Stimulated activated CD4-positive, alpha-beta T cell treated with anti-CD3 and anti-CD28 coated beads, Interleukin-12 subunit alpha, Interleukin-12 subunit beta, amount 100 ng/mL, for 48 hours (primary cell): ENCODE measurements around the gene SLC6A4.
"Not testable (repeated sequence)": the region's sequence is repeated elsewhere in the genome, so short reads cannot be mapped to it uniquely, and the experiment has no call there.

Experiments used
- DNase-seq, 3 donors: peaks; one replicate each; pipeline ENCODE4 v3.0.0-alpha.2; 2020; ENCODE audit warnings: low read depth in 2 of 3, low spot score in 1 of 3

Gene SLC6A4

DNA sequence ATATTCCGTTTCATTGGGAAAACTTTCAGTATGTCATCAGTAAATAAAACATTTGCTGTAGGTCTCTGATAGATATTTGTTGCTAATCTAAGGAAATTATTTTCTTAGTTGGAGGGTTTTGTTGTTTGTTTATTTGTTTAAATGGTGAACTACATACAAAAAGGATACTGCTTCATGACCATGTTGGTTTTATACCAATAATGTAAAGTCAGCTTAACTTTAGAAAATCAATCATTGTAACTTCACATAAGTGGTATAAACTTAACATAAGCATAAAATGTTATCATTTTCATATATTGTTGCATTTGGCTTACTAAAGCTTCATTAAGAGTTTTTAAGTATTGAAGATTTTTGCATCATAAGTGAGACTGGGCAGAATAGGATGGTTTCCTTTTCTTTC, 60.9 kb downstream of the SLC6A4 start:
- no peak for DNase-seq

DNA sequence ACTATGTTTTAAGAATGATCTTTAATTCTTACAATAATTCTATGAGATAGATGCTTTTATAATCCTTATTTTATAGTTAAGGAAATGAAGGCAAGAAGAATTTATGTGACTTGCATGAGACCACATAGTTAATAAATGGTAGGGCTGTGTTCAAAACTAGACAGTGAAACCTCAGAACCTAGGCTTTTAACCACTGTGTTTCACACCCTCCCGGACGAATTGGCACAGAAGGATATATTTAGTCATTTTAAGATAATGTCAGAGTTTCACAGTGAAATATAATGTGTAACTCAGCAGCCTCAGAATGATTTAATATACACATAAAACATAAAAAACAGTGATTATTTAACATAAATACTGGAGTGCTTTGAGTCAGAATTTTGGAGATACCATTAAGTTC, 61.8 kb downstream of the SLC6A4 start:
- DNase-seq = peak in 2 of 3 donors; percentile 7 to 12

DNA sequence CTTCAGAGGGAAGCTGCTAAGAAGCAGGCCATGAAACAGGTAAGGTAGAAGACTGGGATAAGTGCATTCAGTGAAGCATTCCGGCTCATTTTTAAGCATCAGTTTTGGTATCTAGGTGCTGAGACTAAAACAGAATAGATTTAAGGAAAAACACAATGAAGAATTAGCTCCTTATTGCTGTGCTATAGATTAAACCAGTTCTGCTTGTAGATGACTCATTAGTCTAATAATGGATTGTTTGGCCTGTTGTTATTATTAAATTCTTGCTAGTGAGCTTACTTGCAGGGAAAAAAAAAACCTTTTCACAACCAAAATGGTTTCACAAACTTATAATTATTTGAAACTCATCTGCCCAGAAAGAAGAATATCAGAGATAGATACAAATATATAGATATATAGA, 62.9 kb downstream of the SLC6A4 start:
- DNase-seq = no peak

DNA sequence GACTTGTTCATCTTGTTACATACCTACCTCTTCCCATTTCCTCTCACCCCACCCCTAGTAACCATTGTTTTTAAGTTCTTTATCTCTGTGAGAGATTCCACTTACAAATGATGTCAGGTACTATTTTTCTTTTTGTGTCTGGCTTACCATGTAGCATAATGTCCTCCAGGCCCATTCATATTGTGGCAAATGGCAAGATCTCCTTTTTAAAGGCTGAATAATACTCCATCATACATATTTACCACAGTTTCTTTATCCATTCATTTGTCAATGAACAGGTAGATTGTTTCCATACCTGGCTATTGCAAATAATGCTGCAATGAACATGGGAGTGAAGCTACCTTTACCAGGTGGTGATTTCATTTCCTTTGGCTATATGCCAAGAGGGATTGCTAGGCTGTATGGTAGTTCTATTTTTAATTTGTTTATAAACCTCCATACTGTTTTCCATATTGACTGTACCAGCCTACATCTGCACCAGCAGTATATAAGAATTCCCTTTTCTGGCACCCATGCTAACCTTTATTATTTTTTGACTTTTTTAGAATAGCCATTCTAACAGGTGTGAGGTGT, 65.0 kb downstream of the SLC6A4 start:
- DNase-seq = no peak

DNA sequence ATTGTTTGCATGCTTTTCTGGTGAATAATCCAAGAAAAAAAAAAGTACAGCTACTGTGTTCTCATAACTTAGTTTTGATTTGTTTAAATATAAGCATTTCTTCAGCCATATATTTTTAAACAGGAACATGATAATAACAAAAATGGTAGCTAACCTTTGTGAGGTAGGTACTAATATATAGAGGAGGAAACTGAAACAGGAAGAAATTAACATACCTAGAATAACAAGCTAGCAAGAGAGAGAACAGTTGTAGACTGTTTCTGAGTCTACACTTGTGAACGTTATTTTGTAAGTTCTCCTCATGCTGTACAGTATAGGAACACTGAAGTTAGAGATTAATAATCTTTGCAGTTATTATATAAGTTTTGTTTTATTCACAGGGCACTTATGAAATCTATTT, 69.5 kb downstream of the SLC6A4 start:
- DNase-seq = no peak

DNA sequence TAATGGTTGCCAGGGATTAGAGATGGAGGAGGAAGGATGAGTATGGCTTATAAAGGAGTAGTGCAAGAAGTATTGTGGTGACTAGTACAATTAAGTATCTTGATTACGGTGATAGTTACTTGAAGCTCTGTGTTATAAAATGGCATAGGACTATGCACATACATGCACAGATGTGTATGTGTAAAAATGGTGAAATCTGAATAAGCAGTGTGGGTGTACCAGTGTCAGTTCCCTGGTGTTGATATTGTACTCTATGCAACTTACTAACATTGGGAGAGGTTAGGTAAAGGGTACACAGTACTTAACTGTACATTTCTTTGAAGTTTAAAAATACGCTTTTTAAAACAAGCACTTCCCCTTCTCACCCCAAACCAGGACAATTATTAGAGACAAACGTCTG, 70.3 kb downstream of the SLC6A4 start:
- DNase-seq = no peak

DNA sequence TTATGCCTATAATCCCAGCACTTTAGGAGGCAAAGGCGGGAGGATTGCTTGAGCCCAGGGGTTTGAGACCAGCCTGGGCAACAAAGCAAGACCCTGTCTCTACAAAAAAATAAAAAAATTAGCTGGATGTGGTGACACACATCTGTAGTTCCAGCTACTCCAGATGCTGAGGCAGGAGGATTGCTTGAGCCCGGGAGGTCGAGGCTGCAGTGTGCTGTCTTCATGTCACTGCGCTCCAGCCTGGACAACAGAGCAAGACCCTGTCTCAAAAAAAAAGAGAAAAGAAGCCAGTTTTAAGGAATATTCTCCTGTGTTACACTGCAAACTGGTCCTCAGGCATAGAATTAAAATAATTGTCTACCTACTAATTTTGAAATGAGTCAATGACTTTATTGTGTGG, 71.0 kb downstream of the SLC6A4 start:
- DNase-seq = no peak

DNA sequence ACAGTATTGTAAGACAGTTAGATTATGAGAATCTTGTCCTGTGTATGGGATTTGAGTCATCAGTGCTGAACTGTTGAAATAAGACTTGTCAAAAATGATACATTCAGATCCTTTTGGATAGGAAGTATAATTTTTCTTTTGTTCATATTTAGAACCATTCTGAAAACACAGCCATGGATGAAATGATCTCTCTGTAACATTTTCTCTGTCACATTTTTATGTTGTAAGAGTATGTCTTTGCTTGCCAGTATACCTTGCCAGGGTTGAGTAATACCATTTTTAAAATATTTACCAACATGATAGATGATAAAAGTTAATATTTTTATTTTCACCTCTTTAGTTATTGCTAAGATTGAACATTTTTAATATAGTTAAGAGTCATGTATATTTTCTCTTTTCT, 73.9 kb downstream of the SLC6A4 start:
- no peak for DNase-seq

DNA sequence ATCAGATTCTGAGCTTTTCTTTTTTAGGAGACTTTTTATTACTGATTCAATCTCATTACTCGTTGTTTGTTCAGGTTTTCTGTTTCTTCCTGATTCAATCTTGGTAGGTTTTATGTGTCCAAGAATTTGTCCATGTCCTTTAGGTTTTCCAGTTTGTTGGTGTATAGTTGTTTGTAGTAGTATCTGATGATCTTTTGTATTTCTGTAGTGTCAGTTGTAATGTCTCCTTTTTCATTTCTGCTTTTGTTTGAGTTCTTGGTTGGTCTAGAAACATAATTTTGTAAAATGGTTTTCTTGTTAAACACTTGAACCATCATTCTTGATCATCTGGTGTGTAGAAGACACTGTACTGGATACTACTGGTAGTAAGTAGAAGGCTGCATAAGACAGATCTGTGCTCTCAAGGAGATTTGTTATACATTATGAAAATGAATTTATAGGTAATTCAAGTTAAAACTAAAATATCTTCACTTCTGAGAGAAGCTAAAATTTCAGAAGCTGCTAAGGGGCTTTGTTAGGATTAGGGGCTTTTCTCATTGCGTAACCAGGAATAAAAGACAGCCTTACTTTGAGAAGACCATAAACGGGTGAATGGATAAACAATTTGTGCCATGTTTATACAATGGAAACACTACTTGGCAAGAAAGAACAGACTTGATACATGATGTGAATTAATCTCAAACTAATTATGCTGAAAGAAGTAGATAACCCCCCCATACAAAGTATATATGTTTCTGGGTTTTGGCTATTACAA, 74.9 kb downstream of the SLC6A4 start:
- no peak for DNase-seq

DNA sequence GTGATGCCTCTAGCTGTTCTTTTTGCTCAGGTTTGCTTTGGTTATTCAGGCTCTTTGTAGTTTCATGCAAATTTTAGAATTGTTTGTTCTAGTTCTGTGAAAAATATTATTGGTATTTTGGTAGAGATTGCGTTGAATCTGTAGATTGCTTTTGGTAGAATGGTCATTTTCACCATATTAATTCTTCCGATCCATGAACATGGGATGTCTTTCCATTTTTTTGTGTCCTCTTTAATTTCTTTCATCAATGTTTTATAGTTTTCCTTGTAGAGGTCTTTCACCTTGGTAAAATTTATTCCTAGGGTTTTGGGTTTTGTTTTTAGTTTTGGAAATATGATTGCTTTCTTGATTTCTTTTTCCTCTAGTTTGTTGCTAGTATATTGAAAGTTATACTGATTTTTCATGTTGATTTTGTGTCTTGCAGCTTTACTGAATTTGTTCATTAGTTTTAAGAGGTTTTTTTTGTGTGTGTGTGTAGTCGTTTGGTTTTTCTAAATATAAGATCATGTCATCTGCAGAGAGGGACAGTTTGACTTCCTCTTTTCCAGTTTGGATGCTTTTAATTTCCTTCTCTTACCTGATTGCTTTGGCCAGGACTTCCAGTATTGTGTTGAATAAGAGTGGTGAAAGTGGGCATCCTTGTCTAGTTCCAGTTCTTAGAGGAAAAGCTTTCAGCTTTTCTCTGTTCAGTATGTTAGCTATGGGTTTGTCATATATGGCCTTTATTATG, 76.4 kb downstream of the SLC6A4 start:
- no peak for DNase-seq

DNA sequence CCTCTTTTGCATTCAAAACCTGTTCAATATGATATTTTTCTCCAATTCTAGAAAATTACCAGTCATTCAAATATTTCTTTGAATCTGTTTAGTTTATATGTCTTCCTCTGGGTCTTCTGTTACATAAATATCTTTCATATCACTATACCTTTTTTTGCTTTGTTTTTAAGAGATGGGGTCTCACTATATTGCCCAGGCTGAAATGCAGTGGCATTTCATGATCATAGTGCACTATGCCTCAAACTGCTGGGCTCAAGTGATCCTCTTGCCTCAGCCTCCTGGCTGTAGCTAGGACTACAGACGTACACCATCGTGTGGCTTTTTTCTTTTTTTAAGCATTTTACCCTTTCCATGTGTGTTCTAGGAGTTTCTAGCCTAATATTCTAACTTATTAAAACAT, 80.1 kb downstream of the SLC6A4 start:
- DNase-seq = no peak

DNA sequence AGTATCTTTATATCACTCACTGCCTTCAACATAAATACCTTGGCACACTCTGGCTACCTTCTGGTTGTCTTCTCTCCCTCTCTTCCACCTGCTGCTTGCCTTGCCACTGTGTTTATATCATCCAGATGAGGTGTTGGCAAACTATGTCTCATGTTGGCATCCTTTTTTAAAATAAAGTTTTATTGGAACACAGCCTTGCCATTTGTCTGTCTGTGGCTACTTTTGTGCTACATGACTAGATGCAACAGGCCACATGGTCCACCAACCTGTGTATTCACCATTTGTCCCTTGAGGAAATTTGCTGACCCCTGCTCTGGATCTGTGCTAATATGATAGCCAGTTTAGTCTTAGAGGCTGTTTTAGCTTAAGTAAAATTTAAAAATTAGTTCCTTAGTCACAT, 82.0 kb downstream of the SLC6A4 start:
- DNase-seq = no peak

DNA sequence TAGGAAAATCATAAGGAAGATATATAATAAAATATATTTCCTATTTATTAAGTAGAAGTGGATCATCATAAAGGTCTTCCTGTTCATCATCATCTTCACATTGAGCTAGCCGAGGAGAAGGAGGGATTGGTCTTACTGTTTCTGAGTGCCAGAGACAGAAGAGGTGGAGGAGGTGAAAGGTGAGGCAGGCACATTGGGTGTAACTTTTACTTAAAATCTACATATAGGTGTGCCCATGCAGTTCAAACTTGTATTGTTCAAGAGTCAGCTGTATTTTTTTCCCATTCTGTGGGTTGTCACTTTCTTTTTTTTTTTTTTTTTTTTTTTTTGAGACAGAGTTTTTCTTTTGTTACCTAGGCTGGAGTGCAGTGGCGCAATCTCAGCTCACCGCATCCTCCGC, 84.0 kb downstream of the SLC6A4 start:
- no peak for DNase-seq

DNA sequence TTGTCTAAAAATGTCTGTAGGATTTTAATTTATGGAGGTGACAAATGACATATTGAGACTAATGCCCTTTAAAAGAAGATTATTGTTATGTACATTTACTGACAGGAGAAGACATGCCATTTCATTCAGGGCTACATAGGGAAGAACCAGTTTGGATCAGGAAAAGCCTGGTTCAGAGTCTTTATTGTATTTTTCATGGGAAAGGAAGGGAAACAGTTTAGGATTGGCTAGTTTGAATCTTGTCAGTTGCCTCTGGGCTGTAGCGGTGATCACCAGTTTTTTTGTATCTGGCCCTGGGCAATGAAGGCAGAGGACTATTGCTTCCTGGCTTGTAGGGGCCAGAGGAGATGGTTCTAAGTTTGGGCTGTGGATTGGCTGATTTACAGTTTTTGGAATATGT, 87.1 kb downstream of the SLC6A4 start:
- DNase-seq = no peak

DNA sequence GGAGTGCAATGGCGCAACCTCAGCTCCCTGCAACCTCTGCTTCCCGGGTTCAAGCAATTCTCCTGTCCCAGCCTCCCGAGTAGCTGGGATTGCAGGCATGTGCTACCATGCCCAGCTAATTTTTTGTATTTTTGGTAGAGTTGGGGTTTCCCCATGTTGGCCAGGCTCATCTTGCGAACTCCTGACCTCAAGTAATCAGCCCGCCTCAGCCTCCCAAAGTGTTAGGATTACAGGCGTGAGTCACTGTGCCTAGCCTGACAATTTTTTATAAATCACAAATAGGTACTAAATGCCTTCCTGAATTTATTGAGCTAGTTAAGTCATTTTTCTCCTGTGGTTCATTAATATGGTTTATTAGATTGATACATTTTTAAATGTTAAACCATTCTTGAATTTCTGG, 87.6 kb downstream of the SLC6A4 start:
- DNase-seq = not testable (repeated sequence)
